HEK293 (cell line): ENCODE measurements around the gene STX3.

Experiments used
- CTCF ChIA-PET: fragments of 350-600 bp; formaldehyde crosslinking; extraction: SDS; loops from one replicate; lab custom pipeline; 2021; ENCODE audit warnings: antibody characterized with exemption; lab: Yijun Ruan, JAX
- POLR2A ChIA-PET: fragments of 300-600 bp; formaldehyde crosslinking; extraction: SDS; loops from one replicate; lab custom pipeline; 2020; ENCODE audit warnings: antibody characterized with exemption, inconsistent platforms; lab: Yijun Ruan, JAX
- H3K27ac ChIP-seq: fragments of 200-500 bp; sonication (Bioruptor generic); 2 replicates; pipeline ENCODE4 v1.5.1; 2014; ENCODE audit warnings: low read depth, low read length, control low read depth, inconsistent platforms; ENCODE audit errors: extremely low read depth
- H3K36me3 ChIP-seq, 2 experiments: fragments of 200-500 bp in 1 of 2; sonication (Bioruptor generic) in 1 of 2; 1 replicate in 1 of 2; 2 replicates in 1 of 2; pipeline ENCODE4 v1.5.1; 2014 to 2017; ENCODE audit warnings: inconsistent platforms in 2 of 2, low read length in 2 of 2; ENCODE audit not compliant: control insufficient read depth in 2 of 2, insufficient read depth in 1 of 2
- H3K4me1 ChIP-seq: fragments of 200-500 bp; sonication (Bioruptor generic); 2 replicates; pipeline ENCODE4 v1.5.1; 2014; ENCODE audit warnings: mild to moderate bottlenecking, low read length, inconsistent platforms; ENCODE audit not compliant: control insufficient read depth, insufficient read depth
- H3K4me3 ChIP-seq: 2 replicates; pipeline ENCODE4 v1.5.1; 2011; ENCODE audit warnings: low read depth, mild to moderate bottlenecking, control low read depth, low read length, moderate library complexity
- H3K9me3 ChIP-seq: fragments of 200-500 bp; sonication (Bioruptor generic); 2 replicates; pipeline ENCODE4 v1.5.1; 2014; ENCODE audit warnings: low read depth, low read length, inconsistent platforms; ENCODE audit not compliant: control insufficient read depth, insufficient read depth
- AEBP2 ChIP-seq: fragments of 450-650 bp; formaldehyde crosslinking; IDR thresholded peaks from 2 replicates; pipeline ENCODE4 v1.5.1; 2016; ENCODE audit warnings: missing biosample characterization, missing genetic modification characterization, borderline replicate concordance
- ATF2 ChIP-seq: fragments of 450-650 bp; formaldehyde crosslinking; IDR thresholded peaks from 2 replicates; pipeline ENCODE4 v1.5.1; 2016; ENCODE audit warnings: missing biosample characterization, missing genetic modification characterization, low read depth
- EGR2 ChIP-seq: fragments of 450-650 bp; formaldehyde crosslinking; IDR thresholded peaks from 2 replicates; pipeline ENCODE4 v1.5.1; 2016; ENCODE audit warnings: low read depth, missing biosample characterization, missing genetic modification characterization
- HOXA7 ChIP-seq: sonication (generic); formaldehyde crosslinking; IDR thresholded peaks from 2 replicates; pipeline ENCODE4 v1.8.1; 2022; ENCODE audit warnings: missing genetic modification reagents, borderline replicate concordance
- SCRT2 ChIP-seq: fragments of 450-650 bp; formaldehyde crosslinking; IDR thresholded peaks from 2 replicates; pipeline ENCODE4 v1.5.1; 2016; ENCODE audit warnings: missing biosample characterization, missing genetic modification characterization
- ZFP3 ChIP-seq: fragments of 450-650 bp; formaldehyde crosslinking; IDR thresholded peaks from 2 replicates; pipeline ENCODE4 v1.5.1; 2016; ENCODE audit warnings: low read depth, missing biosample characterization, missing genetic modification characterization
- ZFP69B ChIP-seq: fragments of 450-650 bp; formaldehyde crosslinking; IDR thresholded peaks from 2 replicates; pipeline ENCODE4 v1.5.1; 2016; ENCODE audit warnings: missing biosample characterization, missing genetic modification characterization
- ZNF174 ChIP-seq: fragments of 450-650 bp; formaldehyde crosslinking; IDR thresholded peaks from 2 replicates; pipeline ENCODE4 v1.5.0; 2017; ENCODE audit warnings: missing biosample characterization, mild to moderate bottlenecking, missing genetic modification characterization
- ZNF184 ChIP-seq: fragments of 450-650 bp; IDR thresholded peaks from 2 replicates; pipeline ENCODE4 v1.5.1; 2018; ENCODE audit warnings: missing biosample characterization, mild to moderate bottlenecking, missing genetic modification characterization
- ZNF324 ChIP-seq: fragments of 450-650 bp; formaldehyde crosslinking; IDR thresholded peaks from 2 replicates; pipeline ENCODE4 v1.5.1; 2016; ENCODE audit warnings: missing biosample characterization, missing genetic modification characterization
- ZNF394 ChIP-seq: fragments of 450-650 bp; formaldehyde crosslinking; IDR thresholded peaks from 2 replicates; pipeline ENCODE4 v1.5.1; 2016; ENCODE audit warnings: missing biosample characterization, missing genetic modification characterization, mild to moderate bottlenecking, moderate library complexity, borderline replicate concordance
- ZNF548 ChIP-seq: fragments of 450-650 bp; formaldehyde crosslinking; IDR thresholded peaks from 2 replicates; pipeline ENCODE4 v1.5.1; 2016; ENCODE audit warnings: missing biosample characterization, missing genetic modification characterization
- ZNF621 ChIP-seq: fragments of 450-650 bp; formaldehyde crosslinking; IDR thresholded peaks from 2 replicates; pipeline ENCODE4 v1.5.1; 2017; ENCODE audit warnings: missing biosample characterization, missing genetic modification characterization
- ZNF664 ChIP-seq: fragments of 450-650 bp; formaldehyde crosslinking; IDR thresholded peaks from 2 replicates; pipeline ENCODE4 v1.5.1; 2016; ENCODE audit warnings: missing biosample characterization, missing genetic modification characterization
- ZNF747 ChIP-seq: fragments of 450-650 bp; formaldehyde crosslinking; IDR thresholded peaks from 2 replicates; pipeline ENCODE4 v1.5.1; 2016; ENCODE audit warnings: missing biosample characterization, missing genetic modification characterization
- ZNF785 ChIP-seq: fragments of 450-650 bp; formaldehyde crosslinking; IDR thresholded peaks from 2 replicates; pipeline ENCODE4 v1.5.1; 2016; ENCODE audit warnings: missing biosample characterization, missing genetic modification characterization
- ZNF792 ChIP-seq: fragments of 450-650 bp; formaldehyde crosslinking; IDR thresholded peaks from 2 replicates; pipeline ENCODE4 v1.5.1; 2016; ENCODE audit warnings: missing biosample characterization, missing genetic modification characterization
- ZNF830 ChIP-seq: fragments of 450-650 bp; IDR thresholded peaks from 2 replicates; pipeline ENCODE4 v1.5.0; 2018; ENCODE audit warnings: missing biosample characterization, missing genetic modification characterization, low read depth, mild to moderate bottlenecking, moderate library complexity
- TF ChIP-seq, protein P1 (sequence below): fragments of 450-650 bp; formaldehyde crosslinking; IDR thresholded peaks from 2 replicates; pipeline ENCODE4 v1.5.1; 2016; ENCODE audit warnings: missing biosample characterization, missing genetic modification characterization
- TF ChIP-seq, protein P2 (sequence below): fragments of 450-650 bp; formaldehyde crosslinking; IDR thresholded peaks from 2 replicates; pipeline ENCODE4 v1.5.1; 2016; ENCODE audit warnings: missing biosample characterization, missing genetic modification characterization

Gene STX3

DNA sequence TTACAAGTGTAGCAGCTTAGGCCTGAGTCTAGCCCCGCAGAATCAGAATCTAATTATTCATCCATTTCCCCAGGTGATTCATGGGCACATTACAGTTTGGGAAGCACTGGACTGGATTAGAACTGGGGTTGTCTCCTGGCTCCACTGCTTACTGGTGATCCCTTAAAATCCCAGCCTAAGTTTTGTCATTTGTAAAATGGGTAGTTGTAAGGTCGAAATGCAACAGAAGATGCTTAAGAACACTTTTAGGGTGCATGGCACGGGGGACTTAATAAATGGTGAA lies 1.3 kb downstream of the STX3 start:
- H3K27ac ChIP-seq, result no peak overlapping the region
- CTCF ChIA-PET, result interaction anchor here (6.9 kb wide), 1 partner anchor 44 kb away, joined by 110 read pairs; no protein-coding TSS in a partner anchor
- TF ChIP-seq ZNF792 (tag by site-specific recombination), result no peak
- no peak for TF ChIP-seq ZNF664 (tag by site-specific recombination)
- TF ChIP-seq, protein P1, sequence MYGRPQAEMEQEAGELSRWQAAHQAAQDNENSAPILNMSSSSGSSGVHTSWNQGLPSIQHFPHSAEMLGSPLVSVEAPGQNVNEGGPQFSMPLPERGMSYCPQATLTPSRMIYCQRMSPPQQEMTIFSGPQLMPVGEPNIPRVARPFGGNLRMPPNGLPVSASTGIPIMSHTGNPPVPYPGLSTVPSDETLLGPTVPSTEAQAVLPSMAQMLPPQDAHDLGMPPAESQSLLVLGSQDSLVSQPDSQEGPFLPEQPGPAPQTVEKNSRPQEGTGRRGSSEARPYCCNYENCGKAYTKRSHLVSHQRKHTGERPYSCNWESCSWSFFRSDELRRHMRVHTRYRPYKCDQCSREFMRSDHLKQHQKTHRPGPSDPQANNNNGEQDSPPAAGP (tag by site-specific recombination), result no peak
- TF ChIP-seq, protein P2, sequence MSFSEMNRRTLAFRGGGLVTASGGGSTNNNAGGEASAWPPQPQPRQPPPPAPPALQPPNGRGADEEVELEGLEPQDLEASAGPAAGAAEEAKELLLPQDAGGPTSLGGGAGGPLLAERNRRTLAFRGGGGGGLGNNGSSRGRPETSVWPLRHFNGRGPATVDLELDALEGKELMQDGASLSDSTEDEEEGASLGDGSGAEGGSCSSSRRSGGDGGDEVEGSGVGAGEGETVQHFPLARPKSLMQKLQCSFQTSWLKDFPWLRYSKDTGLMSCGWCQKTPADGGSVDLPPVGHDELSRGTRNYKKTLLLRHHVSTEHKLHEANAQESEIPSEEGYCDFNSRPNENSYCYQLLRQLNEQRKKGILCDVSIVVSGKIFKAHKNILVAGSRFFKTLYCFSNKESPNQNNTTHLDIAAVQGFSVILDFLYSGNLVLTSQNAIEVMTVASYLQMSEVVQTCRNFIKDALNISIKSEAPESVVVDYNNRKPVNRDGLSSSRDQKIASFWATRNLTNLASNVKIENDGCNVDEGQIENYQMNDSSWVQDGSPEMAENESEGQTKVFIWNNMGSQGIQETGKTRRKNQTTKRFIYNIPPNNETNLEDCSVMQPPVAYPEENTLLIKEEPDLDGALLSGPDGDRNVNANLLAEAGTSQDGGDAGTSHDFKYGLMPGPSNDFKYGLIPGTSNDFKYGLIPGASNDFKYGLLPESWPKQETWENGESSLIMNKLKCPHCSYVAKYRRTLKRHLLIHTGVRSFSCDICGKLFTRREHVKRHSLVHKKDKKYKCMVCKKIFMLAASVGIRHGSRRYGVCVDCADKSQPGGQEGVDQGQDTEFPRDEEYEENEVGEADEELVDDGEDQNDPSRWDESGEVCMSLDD (tag by site-specific recombination), result no peak
- no peak for TF ChIP-seq ZFP3 (tag by site-specific recombination)
- TF ChIP-seq, all 188 proteins: peak for 0
- H3K4me1 ChIP-seq, result no peaks in the 10 kb centered on the region
- peak overlapping the region; percentile 9; the same call in 1 of the 2 replicates for H3K4me3 ChIP-seq
- no peaks in the 10 kb centered on the region for H3K9me3 ChIP-seq
- POLR2A ChIA-PET, result interaction anchor here (0.5 to 2.7 kb wide), 6 partner anchors 20 to 100 kb away, joined by 4 to 28 read pairs (median 16); partner anchors contain the start of genes MRPL16 and PATL1
- H3K36me3 ChIP-seq, result peaks cover 0 to 12% of the 10 kb centered on the region in 2 experiments; a peak in 1 of 3 replicates

DNA sequence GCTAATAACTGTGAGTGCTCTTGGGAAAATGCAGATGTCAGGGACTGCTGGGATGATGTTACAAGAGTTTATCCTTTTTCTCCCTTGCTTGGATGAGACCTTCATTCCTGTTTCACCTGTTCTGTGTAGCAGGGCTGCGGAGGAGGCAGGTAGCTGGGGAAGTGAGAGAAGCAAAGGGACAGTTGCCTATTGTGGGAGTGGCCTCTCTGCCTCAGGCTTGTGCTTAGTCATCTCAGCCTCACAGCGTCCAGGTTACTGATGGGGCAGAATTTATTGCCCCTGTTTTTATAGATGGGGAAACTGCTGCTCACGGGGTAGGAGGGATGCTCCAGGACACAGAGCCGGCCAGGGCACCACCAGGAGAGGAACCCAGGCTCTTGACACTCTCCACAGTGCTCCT lies 1.7 kb downstream of the STX3 start:
- peaks cover 0 to 12% of the 10 kb centered on the region in 2 experiments; a peak in 1 of 3 replicates for H3K36me3 ChIP-seq
- no peak for TF ChIP-seq ZNF830
- TF ChIP-seq ZNF394 (tag by site-specific recombination), result peak; percentile 34; the same call in 1 of the 2 replicates
- CTCF ChIA-PET, result interaction anchor here (6.9 kb wide), 1 partner anchor 43 kb away, joined by 110 read pairs; no protein-coding TSS in a partner anchor
- no peaks in the 10 kb centered on the region for H3K4me1 ChIP-seq
- POLR2A ChIA-PET, result interaction anchor here (0.5 to 2.7 kb wide), 3 partner anchors 29 to 101 kb away, joined by 5 to 18 read pairs (median 17); partner anchors contain the start of gene PATL1
- H3K4me3 ChIP-seq, result peak overlapping the region; percentile 9
- H3K9me3 ChIP-seq, result no peaks in the 10 kb centered on the region
- H3K27ac ChIP-seq, result no peak overlapping the region

GRCh38 chr11:59758401-59759037 lies 3.3 kb downstream of the STX3 start:
- Histone ChIP-seq H3K4me3 (no peak overlapping the region), H3K27ac (no peak overlapping the region), H3K36me3 (peaks cover 0 to 23% of the 10 kb centered on the region in 2 experiments; a peak in 1 of 3 replicates), H3K9me3 (no peaks in the 10 kb centered on the region), H3K4me1 (no peaks in the 10 kb centered on the region)
- CTCF ChIA-PET, result no interaction called here
- POLR2A ChIA-PET, result no interaction called here
- TF ChIP-seq AEBP2 (tag by site-specific recombination) (no peak), ZNF785 (tag by site-specific recombination) (no peak), ATF2 (tag by site-specific recombination) (no peak), ZNF747 (no peak), ZNF621 (tag by site-specific recombination) (no peak), ZNF174 (no peak), ZFP69B (tag by site-specific recombination) (no peak), ZNF184 (tag by site-specific recombination) (no peak), HOXA7 (CRISPR knock-in tag) (no peak), EGR2 (tag by site-specific recombination) (no peak), SCRT2 (tag by site-specific recombination) (no peak), ZNF324 (tag by site-specific recombination) (no peak), ZNF548 (tag by site-specific recombination) (no peak)
